ENCODE results near the gene PRAMEF5.
"Not testable (repeated sequence)": the region's sequence is repeated elsewhere in the genome, so short reads cannot be mapped to it uniquely, and the experiment has no call there.

- TF ChIP-seq POLR2A (IDR thresholded peaks at IDR 0.05); POLR2AphosphoS5 (IDR thresholded peaks at IDR 0.05); EP300 (IDR thresholded peaks at IDR 0.05; ENCODE audit: low read depth): not testable (repeated sequence)
- TF ChIP-seq, protein P1, sequence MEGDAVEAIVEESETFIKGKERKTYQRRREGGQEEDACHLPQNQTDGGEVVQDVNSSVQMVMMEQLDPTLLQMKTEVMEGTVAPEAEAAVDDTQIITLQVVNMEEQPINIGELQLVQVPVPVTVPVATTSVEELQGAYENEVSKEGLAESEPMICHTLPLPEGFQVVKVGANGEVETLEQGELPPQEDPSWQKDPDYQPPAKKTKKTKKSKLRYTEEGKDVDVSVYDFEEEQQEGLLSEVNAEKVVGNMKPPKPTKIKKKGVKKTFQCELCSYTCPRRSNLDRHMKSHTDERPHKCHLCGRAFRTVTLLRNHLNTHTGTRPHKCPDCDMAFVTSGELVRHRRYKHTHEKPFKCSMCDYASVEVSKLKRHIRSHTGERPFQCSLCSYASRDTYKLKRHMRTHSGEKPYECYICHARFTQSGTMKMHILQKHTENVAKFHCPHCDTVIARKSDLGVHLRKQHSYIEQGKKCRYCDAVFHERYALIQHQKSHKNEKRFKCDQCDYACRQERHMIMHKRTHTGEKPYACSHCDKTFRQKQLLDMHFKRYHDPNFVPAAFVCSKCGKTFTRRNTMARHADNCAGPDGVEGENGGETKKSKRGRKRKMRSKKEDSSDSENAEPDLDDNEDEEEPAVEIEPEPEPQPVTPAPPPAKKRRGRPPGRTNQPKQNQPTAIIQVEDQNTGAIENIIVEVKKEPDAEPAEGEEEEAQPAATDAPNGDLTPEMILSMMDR (IDR thresholded peaks at IDR 0.05), result not testable (repeated sequence)
These were observed 23.4 kb upstream of the PRAMEF5 start for GRCh38 chr1:13230601-13231000.

All from transverse colon (tissue), 4 donors.